HG02610 (cell line): ENCODE measurements around the gene MBD6.
A peak's percentile ranks its signal among the peaks of the same experiment; 100 is the strongest.
"Not testable (repeated sequence)": the region's sequence is repeated elsewhere in the genome, so short reads cannot be mapped to it uniquely, and the experiment has no call there.

Experiments used
- ATAC-seq: cut with Tn5 transposase; IDR thresholded peaks from one replicate; pipeline ENCODE4 v1.9.1; 2021; ENCODE audit warnings: mild to moderate bottlenecking, moderate library complexity; ENCODE audit not compliant: unreplicated experiment

Gene MBD6

GRCh38 chr12:57546438-57547287 is 24.0 kb downstream of the MBD6 start, which contains the start of gene DCTN2:
Gene DCTN2, minus strand, starts transcription at chr12:57547192. Its CDS starts 129 bp downstream, at chr12:57547063.
- peak; percentile 97 for ATAC-seq

GRCh38 chr12:57547288-57548012 is 24.8 kb downstream of the MBD6 start:
- ATAC-seq, result no peak

GRCh38 chr12:57548013-57548315 is 25.3 kb downstream of the MBD6 start:
- ATAC-seq, result no peak

GRCh38 chr12:57548488-57548887 is 25.9 kb downstream of the MBD6 start:
- ATAC-seq, result no peak

GRCh38 chr12:57549203-57549908 is 26.7 kb downstream of the MBD6 start:
- no peak for ATAC-seq

GRCh38 chr12:57549909-57550640 is 27.5 kb downstream of the MBD6 start, which contains the start of gene KIF5A:
Gene KIF5A, plus strand, starts transcription at chr12:57550044. Its CDS starts 228 bp downstream, at chr12:57550272.
- no peak for ATAC-seq

- no peak for ATAC-seq
Observed at GRCh38 chr12:57550641-57551549, 28.3 kb downstream of the MBD6 start.

- no peak for ATAC-seq
Observed at GRCh38 chr12:57551637-57552305, 29.1 kb downstream of the MBD6 start.

- no peak for ATAC-seq
Observed at GRCh38 chr12:57552306-57552651, 29.7 kb downstream of the MBD6 start.

- no peak for ATAC-seq
Observed at GRCh38 chr12:57552835-57553313, 30.2 kb downstream of the MBD6 start.

GRCh38 chr12:57553343-57554202 is 30.9 kb downstream of the MBD6 start:
- ATAC-seq, result no peak

GRCh38 chr12:57554453-57554852 is 31.8 kb downstream of the MBD6 start:
- no peak for ATAC-seq

- no peak for ATAC-seq
Observed at GRCh38 chr12:57554897-57555296, 32.3 kb downstream of the MBD6 start.

- no peak for ATAC-seq
Observed at GRCh38 chr12:57558864-57559263, 36.2 kb downstream of the MBD6 start.

GRCh38 chr12:57560516-57560915 is 37.9 kb downstream of the MBD6 start:
- no peak for ATAC-seq

- not testable (repeated sequence) for ATAC-seq
Observed at GRCh38 chr12:57561117-57561516, 38.5 kb downstream of the MBD6 start.

GRCh38 chr12:57563358-57563757 is 40.7 kb downstream of the MBD6 start:
- ATAC-seq, result no peak

GRCh38 chr12:57564178-57564740 is 41.6 kb downstream of the MBD6 start:
- no peak for ATAC-seq
